IPS-11a (cell line): ENCODE data around the gene ANO5.
A peak's percentile ranks its signal among the peaks of the same experiment; 100 is the strongest.

Experiments used
- H3K4me3 ChIP-seq: one replicate; pipeline ENCODE4 v1.5.1; 2013; ENCODE audit warnings: low read depth, low read length, control low read depth

The ANO5 gene, protein sequence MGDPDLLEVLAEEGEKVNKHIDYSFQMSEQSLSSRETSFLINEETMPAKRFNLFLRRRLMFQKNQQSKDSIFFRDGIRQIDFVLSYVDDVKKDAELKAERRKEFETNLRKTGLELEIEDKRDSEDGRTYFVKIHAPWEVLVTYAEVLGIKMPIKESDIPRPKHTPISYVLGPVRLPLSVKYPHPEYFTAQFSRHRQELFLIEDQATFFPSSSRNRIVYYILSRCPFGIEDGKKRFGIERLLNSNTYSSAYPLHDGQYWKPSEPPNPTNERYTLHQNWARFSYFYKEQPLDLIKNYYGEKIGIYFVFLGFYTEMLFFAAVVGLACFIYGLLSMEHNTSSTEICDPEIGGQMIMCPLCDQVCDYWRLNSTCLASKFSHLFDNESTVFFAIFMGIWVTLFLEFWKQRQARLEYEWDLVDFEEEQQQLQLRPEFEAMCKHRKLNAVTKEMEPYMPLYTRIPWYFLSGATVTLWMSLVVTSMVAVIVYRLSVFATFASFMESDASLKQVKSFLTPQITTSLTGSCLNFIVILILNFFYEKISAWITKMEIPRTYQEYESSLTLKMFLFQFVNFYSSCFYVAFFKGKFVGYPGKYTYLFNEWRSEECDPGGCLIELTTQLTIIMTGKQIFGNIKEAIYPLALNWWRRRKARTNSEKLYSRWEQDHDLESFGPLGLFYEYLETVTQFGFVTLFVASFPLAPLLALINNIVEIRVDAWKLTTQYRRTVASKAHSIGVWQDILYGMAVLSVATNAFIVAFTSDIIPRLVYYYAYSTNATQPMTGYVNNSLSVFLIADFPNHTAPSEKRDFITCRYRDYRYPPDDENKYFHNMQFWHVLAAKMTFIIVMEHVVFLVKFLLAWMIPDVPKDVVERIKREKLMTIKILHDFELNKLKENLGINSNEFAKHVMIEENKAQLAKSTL

DNA sequence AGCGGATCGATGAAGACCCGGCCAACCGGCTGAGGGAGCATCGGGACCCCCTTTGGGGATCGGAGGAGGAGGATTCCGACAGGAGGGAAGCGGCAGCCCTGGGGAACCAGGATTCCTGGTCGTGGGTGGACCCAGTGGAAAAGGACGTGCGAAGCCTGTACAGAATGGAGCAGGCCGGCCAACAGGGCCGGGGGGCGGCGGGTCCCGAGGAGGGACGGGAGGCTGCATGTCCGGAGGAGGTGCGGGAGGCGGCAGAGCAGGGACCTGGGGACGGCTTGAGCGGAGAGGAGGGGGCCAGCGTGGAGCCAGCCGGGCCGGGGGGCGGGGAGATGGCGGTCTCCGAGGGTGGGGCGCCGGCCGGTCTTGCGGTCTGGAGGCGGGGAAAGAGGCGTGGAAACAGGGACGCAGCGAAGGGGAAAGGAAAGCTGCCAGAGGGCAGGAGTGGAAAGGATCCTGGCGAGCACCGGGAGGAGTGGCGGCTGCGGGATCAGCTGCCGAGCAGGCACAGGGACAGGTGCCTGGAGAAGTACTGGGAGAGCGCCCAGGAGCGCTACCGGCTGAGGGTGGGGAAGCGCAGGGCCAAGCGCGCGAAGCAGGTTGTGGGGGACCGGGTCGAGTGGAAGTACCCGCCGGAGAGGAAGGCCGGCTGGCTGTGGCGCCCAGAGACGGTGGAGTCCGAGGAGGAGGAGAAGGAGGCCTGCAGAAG is at the start of gene ANO5:
TSS of gene ANO5 (plus strand) at position 444 of the 706 bp plus-strand sequence. CDS start 408 bp downstream, outside the sequence.
- peak within 1 kb of the TSS; percentile 74 for H3K4me3 ChIP-seq

DNA sequence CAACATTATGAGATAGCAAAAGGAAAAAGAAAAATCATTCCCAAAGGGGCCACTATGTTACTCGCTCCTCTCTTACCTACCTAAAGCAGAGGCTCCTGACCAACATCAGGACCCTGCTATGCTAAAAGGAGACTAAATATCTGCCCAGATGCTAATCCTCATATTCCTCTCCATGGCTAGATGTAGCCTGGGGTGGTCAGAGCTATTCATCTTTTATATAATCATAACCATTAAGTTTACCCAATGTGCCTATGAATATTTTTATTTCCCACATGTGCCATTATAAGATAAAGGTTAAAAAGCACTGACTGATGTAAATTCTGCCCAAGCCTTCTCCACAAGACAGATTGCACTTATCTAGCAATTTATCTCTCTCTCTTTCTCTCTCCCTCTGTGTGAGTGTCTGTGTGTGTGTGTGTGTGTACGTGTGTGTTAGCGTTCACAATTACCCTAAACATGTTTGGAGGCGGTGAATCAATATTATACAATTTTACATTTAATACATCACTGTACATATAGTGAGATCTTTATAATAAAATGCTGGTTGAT is 41.2 kb upstream of the ANO5 start:
- no peak overlapping the region for H3K4me3 ChIP-seq

DNA sequence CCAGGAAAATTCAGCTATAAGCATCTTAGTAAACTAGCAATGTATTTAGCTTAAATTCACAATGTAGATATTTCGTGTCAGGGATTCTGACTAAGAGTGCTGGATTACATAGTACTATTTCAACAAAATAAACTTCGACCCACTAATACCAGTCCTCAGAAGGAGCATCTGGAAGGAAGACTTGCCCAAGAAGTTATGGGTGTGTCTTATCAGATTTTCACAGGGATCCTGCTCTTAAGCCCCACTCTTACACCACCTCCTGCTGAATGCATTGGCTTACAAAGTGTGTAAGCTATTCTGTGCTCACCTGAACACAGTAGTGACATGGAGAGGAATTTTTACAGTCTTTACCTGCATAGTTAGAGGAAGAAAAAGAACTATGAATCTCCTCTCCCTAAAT is 35.4 kb upstream of the ANO5 start:
- no peak overlapping the region for H3K4me3 ChIP-seq

DNA sequence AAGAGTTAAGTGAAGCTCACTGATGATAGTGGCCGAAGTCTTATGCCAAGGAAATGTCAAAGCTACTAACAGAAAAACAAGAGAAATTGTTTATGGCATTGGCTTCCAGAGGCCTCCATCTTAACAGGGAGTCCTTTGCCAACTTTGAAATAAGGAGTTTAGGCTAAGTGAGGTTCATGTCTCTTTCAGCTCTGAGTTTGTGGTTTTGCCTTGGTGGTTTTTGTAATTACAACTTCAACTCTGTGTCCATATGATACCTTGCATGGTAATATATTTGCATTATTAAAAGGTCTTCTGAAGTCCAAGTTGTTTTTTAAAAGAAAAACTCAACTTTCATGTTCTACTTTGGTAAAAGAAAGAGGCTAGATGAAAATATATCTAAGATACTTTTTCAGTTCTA is 31.4 kb upstream of the ANO5 start:
- no peak overlapping the region for H3K4me3 ChIP-seq

DNA sequence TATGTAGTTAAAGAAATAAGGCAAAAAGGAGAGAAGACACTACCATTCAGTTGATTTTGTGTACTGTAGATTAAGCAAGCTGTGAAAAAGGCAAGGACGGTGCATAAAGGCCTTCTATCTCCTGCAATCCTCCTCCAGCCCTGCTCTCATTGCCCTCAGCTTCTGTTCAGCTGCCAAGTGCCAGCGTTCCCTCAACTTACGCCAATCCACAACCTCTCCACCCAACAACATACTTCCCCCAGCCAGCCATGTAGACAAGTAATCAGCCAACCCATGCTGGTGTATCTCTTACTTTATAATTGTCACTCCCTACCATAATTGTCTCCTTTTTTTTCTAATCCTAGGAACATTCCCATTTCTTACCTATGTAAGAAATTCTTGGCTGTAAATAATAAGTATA is 30.1 kb upstream of the ANO5 start:
- no peak overlapping the region for H3K4me3 ChIP-seq

DNA sequence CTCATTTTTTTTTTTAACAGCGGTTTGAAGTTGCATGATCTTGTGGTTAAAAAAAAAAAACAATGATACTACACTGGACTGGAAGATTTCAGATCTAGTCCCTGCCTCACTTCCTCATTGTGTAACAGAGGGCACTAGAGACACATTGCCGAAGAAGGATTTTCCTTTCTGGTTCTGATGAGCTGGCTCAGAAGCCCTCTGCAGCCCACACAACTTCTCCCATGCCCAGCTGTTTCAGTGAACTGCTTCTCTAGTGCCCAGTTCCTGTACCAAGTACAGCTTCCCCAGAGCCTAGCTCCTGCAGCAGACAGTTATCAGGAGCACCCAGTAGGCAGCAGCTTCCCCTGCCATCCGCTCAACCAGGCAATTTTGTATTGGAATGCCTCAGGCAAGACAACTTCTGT is 29.5 kb upstream of the ANO5 start:
- no peak overlapping the region for H3K4me3 ChIP-seq

DNA sequence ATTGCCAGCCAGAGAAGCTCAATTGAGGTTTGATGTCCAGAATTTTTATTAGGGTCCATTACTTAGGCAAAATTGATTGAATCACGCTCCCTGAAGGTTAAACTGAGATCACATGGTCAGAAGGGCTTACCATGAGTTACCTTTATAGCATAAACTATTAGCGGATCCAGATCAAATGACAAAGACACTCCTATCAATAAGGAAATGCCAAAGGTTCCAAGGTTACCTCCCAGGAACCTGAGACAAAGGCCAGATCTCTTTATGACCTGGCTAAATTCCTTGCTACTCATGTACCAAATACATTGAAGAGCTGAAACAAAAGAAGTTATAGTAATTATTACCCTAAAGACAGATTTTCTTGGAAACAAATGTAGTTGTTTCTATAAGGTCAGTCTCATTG is 27.8 kb upstream of the ANO5 start:
- no peak overlapping the region for H3K4me3 ChIP-seq

DNA sequence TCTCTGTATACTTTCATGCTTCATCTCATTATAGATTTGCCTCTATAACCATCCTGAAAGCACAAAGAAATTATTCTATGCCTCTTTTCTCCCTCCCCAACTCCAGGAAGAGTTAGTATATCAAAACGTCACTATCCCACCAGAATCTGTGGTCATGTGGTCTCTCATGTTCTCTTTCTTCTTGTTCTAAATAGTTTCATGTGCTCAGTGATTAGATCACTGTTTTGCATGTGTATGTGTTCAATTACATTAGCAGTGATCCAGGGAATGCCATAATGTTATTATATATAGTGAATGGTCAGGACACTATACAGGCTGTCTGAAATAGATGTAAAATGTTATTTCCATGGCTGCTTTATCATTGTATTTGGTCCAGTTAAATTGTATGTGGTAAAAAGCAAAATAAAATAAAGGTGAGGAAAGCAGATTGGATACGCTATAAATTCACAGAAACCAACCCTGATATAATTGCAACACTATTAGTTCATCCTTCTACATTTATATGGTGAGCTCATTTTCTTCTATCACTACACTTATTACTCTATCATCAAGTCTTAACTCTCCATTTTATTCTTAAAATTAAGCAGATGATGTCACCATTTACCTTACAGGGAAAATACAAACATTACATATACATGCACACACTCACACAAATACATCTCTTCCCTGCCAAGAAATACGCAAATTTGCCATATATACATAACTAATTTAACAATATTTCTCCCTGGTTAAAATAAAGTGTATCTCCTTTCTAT is 26.9 kb upstream of the ANO5 start:
- H3K4me3 ChIP-seq: no peak overlapping the region

DNA sequence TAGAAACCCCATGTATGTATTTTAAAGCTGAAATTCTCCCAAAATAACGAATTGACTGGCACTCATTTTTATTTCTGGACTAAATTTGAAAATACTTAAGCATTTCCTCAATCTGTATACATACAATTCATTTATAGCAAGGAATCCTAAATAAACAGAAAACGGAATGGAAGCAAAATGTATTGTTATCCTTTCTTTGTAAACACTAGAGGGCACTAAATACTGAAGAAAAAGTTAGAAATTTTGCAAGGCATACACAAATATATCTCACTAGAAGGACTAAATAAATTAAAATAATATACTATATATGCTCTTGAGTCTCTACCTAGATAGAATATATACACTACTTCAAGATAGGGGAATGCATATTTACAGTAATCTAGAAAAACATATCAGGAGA is 23.1 kb upstream of the ANO5 start:
- H3K4me3 ChIP-seq: no peak overlapping the region

DNA sequence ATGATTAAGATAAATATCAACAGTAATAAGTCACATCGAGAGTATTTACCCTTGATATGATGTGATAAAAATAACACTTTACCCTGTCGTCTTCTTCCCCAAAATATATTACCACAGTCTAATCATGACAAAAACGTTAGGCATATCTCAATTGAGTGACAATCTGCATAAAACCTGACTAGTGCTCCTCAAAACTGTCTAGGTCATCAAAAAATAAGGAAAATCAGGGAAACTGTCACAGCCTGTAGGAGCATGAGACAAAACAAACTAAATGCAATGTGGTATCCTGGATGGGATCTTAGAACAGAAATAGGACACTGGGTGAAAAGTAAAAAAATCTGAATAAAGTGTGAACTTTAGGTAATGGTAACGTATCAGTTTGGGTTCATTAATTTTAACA is 19.4 kb upstream of the ANO5 start:
- no peak overlapping the region for H3K4me3 ChIP-seq

DNA sequence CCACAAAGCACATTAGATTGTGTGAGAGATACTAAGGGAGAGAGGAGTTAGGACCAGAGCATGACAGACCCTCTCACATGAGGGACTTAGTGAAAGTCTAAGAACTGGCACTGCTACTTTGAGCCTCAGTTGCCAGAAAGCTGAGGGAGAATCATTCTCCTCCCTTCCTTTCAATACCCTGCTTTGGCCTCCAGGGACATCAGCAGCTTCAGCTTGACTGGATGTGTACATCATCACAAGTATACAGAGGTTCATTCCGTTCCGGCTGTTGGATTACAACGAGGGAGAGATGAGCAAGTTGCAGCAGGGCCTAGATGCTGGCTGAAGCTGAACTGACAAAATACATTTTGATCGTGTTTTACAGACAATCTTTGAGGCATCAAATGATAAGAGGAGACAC is 15.7 kb upstream of the ANO5 start:
- no peak overlapping the region for H3K4me3 ChIP-seq

DNA sequence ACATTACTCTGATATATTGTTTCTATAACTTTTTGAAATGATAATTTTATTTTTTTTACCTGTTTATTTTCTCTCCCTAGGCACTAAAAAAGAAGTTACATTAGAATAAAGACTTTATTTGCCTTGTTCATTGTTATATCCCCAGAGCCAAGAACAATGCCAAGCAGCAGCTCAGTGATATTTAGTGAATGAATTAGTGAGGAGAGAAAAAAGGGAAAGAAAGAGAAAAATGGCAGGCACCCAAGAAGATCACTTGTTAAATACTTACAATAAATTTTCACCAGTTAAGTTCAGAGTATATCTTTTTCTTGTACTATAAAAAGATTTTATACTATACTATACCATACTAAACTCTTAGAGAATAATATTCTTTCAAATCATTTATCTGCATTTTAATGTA is 13.3 kb upstream of the ANO5 start:
- H3K4me3 ChIP-seq: no peak overlapping the region

DNA sequence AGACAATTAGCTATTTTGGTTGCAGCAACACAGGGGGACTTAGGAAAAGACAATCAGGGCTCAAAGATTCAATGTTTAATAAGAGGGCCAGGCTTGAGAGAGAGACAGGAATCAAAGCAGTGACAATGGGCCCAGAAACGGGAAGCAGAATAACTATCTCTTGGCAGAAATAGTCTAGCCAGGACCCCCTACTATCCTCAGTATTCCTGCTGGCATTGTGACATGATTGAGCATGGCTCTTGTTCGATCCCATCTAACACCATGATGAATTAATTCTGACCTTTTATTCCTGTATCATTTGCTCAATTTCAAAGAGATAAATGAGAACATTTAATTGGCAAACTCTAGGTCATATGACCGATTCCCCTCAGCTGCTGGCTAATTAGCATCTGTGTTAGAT is 12.8 kb upstream of the ANO5 start:
- H3K4me3 ChIP-seq: no peak overlapping the region

DNA sequence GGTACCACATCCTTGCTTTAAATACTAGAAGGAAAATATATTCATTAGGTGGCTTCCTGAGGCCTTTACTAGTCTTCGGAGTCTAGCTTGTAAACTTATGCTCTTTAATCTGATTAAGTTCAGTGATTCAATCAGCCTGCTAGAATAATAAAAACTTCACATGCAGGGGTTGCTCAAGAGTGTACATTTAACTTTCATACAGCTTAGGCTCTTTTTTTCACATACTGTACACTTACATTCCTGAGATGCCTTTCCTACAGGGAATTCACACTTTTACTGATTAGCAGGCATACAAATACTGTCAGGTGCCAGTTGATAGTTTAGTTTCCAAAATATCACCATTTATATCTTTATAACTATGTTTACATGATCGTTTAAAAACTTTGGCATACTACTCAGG is 3.2 kb upstream of the ANO5 start:
- no peak overlapping the region for H3K4me3 ChIP-seq

DNA sequence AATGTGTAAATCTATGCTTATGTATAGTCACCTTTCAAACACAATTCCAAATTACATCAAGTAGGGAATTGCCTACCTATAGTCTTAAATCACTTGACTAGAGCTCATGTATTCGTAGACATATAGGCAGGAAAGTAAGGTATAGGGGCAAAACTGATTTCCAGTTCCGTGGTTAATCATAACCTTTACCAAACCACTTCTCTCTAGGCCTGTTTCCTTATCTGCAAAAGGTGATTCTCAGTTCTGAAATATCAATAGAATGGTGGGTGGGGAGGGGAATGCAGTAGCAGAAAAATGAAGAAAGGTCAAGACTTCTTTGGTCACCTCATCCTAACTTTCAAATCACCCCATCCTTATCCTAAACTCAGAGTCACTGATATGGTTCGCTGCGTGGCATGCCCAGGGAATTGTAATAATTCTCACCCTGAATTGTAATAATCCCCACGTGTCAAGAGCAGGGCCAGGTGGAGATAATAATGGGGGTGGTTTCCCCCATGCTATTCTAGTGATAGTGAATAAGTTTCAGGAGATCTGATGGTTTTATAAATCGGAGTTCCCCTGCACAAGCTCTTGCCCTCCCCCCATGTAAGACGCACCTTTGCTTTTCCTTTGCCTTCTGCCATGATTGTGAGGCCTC is 1.9 kb upstream of the ANO5 start:
- H3K4me3 ChIP-seq: no peak overlapping the region

DNA sequence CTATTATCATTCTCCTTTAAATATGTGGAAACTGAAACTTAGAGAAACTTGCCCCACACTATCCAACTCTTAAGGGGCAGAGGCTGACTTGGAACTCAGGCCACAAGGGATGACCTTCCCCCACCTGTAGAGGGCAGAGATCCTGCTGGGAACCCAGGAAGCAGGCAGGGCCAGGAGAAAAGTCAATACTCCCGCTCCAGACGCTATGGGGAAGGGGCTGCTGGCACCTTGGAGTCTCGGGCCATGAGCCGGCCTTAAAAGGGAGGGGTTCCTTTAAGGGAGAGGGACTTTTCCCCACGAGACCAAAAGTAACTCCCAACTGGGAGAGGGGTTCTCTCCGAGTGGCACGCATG is 620 bp upstream of the ANO5 start:
- peak overlapping the region; percentile 74 for H3K4me3 ChIP-seq

DNA sequence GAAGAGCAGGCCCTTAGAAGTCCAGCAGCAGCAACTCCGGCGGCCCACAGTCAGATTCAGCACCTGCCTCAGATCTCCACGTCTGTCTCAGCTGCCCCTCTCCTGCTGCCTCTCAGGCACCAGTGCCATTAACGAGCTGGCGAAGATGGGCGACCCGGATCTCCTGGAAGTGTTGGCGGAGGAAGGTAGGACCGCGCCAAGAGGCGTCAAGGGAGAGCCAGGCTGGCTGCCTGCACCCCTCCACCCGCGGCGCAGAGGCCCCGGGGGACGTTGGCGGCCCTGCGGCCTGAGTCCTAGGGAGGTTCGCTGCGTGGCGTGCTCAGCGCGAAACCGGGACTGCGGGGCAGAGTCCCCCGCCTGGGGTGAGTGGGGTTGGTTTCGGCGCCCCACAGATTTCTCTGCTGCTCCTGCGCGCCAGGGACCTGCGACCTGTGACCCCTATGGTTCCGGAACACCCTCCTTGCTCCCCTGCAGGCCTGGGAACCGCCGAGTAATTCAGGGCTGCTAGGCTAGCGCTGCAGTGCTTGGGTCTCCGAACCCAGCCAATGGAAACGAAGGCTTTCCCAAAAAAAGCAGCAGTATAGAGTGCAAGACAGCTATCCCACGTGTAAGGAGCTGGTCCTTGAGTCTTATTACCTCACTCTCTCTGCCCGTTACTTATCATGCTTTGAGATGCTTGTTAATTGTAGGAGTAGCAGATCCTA is 615 bp downstream of the ANO5 start:
- H3K4me3 ChIP-seq: peak overlapping the region; percentile 74

DNA sequence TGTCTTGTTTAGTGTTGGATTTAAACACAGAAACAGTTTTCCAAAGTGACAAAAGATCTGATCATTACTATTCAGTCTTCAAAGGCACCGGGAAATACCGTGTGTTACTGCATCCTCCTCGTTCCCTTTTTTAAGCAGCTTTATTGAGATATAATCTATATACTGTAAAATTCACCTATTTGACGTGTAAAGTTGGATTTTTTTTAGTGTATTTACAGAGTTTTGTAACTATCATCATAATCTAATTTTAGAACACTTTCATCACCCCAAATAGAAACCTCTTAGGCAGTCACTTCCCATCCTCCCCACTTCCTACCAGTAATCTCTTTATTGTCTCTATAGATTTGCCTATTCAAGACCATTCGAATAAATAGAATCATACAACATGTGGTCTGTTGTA is 1.4 kb downstream of the ANO5 start:
- H3K4me3 ChIP-seq: peak overlapping the region; percentile 74

DNA sequence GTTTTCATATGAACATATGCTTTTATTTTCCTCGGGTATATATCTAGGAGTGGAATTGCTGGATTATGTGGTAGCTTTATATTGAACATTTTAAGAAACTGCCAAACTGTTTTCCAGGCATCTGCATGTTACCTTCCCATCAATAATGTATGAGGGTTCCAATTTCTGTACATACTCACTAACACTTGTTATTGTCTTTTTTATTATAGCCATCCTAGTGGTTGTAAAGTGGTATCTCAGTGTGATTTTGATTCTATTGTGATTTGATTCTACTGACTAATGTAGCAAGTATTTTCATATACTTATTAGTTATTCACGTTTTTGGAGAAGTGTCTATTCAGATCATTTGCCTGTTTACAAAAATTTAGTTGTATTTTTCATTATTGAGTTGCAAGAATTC is 2.0 kb downstream of the ANO5 start:
- H3K4me3 ChIP-seq: no peak overlapping the region
